ENCODE data around the gene OR4K15. TPM values are rescaled to one million over a fixed set of nuclear protein-coding genes. Genes with fewer than 3 reads are reported as not detected.

Gene OR4K15
- total RNA-seq, 2 experiments from 2014 or later, result not detected

Other genes with a start within 250 kb of the OR4K15 start
- not detected for gene OR4Q3, start 232.0 kb upstream of the OR4K15 start, total RNA-seq
- not detected for gene OR4M1, start 202.1 kb upstream of the OR4K15 start, total RNA-seq
- gene OR4N2, start 171.8 kb upstream of the OR4K15 start, total RNA-seq, result not detected
- not detected for gene OR4K2, start 100.4 kb upstream of the OR4K15 start, total RNA-seq
- not detected for gene OR4K5, start 55.0 kb upstream of the OR4K15 start, total RNA-seq
- gene OR4K1, start 44.7 kb upstream of the OR4K15 start, total RNA-seq, result not detected
- not detected for gene OR4Q2, start 26.6 kb downstream of the OR4K15 start, total RNA-seq
- not detected for gene OR4K14, start 43.7 kb downstream of the OR4K15 start, total RNA-seq
- gene OR4K13, start 60.4 kb downstream of the OR4K15 start, total RNA-seq, result not detected
- gene OR4L1, start 84.5 kb downstream of the OR4K15 start, total RNA-seq, result not detected
- gene OR4K17, start 135.1 kb downstream of the OR4K15 start, total RNA-seq, result not detected
- gene OR4N5, start 163.2 kb downstream of the OR4K15 start, total RNA-seq, result not detected
- gene OR11G2, start 215.3 kb downstream of the OR4K15 start, total RNA-seq, result not detected
- gene OR11H6, start 248.1 kb downstream of the OR4K15 start, total RNA-seq, result not detected